Measurements from ENCODE around the gene SPEG. TPM values are rescaled to one million over a fixed set of nuclear protein-coding genes. Genes with fewer than 3 reads are reported as not detected.

Gene SPEG
- total and polyA plus RNA-seq, 2 of the 13 experiments (the other 11 are each of a cell fraction or from before 2014, with no cell fraction given): 0.18 to 0.24 TPM

DNA sequence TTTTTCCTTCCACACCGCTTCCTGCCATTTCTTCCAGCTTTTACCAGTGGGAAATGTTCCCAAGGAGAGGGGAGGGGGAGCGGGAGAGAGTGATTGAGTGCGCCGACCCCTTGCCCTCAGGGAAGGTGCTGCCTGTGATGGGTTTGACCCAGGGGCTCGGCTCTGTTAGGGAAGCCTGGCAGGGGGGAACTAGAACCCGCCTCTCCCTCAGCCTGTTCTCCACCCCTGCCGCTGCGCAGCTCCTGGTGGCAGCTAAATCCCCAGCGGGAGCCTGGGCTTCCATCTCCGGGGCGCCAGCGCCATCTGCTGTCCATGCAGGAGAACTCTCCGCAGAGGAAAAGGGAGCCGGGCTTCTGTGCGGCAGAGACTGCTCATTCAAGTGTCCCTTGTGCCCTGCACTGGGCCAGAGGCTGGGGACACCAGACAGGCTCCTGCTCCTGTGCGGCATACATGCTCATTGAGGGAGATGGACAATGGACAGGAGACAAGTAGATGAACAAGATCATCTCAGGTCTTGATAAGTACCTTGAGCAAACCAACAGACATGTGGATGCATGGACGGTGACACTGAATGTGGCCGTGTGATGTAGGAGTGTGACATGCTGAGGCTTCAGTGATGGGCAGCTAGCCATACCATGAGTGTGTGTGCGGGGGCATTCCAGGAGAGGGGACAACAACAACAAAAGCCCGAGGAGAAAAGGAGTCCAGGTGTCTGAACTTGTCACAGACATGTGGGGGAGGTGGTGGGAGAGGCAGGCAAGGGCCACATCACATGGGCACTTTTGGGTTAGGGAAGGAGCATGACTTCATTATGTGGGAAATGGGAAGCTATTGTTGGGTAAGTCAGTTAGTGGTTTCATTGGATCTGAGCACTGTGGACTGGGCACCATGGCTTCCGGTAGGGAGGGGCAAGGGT lies 95.7 kb downstream of the SPEG start (continued):
- TF ChIP-seq ZNF609 (CRISPR knock-in tag; IDR thresholded peaks at IDR 0.05; ENCODE audit: borderline replicate concordance): peak; percentile 20; the same call in 1 of the 2 replicates
- TF ChIP-seq ZNF33B (CRISPR knock-in tag; IDR thresholded peaks at IDR 0.05): no peak
- peak; percentile 62; the same call in 1 of the 2 replicates for TF ChIP-seq ZNF614 (CRISPR knock-in tag; IDR thresholded peaks at IDR 0.05; ENCODE audit: borderline replicate concordance)
- TF ChIP-seq ZMAT3 (CRISPR knock-in tag; conservative IDR thresholded peaks at IDR 0.05): no peak
- no peak for TF ChIP-seq NR2F2 (IDR thresholded peaks at IDR 0.05; ENCODE audit: borderline replicate concordance, low read depth)
- no peak for TF ChIP-seq TP53 (CRISPR knock-in tag; conservative IDR thresholded peaks at IDR 0.05)
- no peak for TF ChIP-seq ZNF766 (CRISPR knock-in tag; IDR thresholded peaks at IDR 0.05; ENCODE audit: borderline replicate concordance)
- TF ChIP-seq KDM2A (CRISPR knock-in tag; IDR thresholded peaks at IDR 0.05; ENCODE audit: borderline replicate concordance, low read depth): peak; percentile 90
- TF ChIP-seq ZNF746 (CRISPR knock-in tag; IDR thresholded peaks at IDR 0.05): no peak
- no peak for TF ChIP-seq NFATC3 (CRISPR knock-in tag; IDR thresholded peaks at IDR 0.05)
- peak; percentile 75 for TF ChIP-seq SALL1 (CRISPR knock-in tag; IDR thresholded peaks at IDR 0.05)
- no peak for TF ChIP-seq ZBTB21 (CRISPR knock-in tag; IDR thresholded peaks at IDR 0.05)
- TF ChIP-seq, protein P1, sequence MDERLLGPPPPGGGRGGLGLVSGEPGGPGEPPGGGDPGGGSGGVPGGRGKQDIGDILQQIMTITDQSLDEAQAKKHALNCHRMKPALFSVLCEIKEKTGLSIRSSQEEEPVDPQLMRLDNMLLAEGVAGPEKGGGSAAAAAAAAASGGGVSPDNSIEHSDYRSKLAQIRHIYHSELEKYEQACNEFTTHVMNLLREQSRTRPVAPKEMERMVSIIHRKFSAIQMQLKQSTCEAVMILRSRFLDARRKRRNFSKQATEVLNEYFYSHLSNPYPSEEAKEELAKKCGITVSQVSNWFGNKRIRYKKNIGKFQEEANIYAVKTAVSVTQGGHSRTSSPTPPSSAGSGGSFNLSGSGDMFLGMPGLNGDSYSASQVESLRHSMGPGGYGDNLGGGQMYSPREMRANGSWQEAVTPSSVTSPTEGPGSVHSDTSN (CRISPR knock-in tag; IDR thresholded peaks at IDR 0.05): no peak
- TF ChIP-seq ZNF549 (CRISPR knock-in tag; IDR thresholded peaks at IDR 0.05): no peak
- TF ChIP-seq, protein P2, sequence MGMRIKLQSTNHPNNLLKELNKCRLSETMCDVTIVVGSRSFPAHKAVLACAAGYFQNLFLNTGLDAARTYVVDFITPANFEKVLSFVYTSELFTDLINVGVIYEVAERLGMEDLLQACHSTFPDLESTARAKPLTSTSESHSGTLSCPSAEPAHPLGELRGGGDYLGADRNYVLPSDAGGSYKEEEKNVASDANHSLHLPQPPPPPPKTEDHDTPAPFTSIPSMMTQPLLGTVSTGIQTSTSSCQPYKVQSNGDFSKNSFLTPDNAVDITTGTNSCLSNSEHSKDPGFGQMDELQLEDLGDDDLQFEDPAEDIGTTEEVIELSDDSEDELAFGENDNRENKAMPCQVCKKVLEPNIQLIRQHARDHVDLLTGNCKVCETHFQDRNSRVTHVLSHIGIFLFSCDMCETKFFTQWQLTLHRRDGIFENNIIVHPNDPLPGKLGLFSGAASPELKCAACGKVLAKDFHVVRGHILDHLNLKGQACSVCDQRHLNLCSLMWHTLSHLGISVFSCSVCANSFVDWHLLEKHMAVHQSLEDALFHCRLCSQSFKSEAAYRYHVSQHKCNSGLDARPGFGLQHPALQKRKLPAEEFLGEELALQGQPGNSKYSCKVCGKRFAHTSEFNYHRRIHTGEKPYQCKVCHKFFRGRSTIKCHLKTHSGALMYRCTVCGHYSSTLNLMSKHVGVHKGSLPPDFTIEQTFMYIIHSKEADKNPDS (CRISPR knock-in tag; IDR thresholded peaks at IDR 0.05): 0 out of 2 replicates have a peak, but pooled peaks have one; percentile 39
